NOMO-1 treated with DMSO at 0.1 percent for 48 hours (cell line): ENCODE measurements around the gene COL9A1.

Source experiments
- DNase-seq: peaks from one replicate; lab custom pipeline; 2025; ENCODE audit not compliant: unreplicated experiment; lab: John Stamatoyannopoulos, UW

COL9A1 gene

GRCh38 chr6:70289299-70289698, 13.6 kb downstream of the COL9A1 start:
- DNase-seq, result no peak

GRCh38 chr6:70286905-70287304, 16.0 kb downstream of the COL9A1 start:
- no peak for DNase-seq

GRCh38 chr6:70285201-70285600, 17.7 kb downstream of the COL9A1 start:
- no peak for DNase-seq

- no peak for DNase-seq
Measured at GRCh38 chr6:70282919-70283461, 19.9 kb downstream of the COL9A1 start.

- no peak for DNase-seq
Measured at GRCh38 chr6:70282312-70282918, 20.5 kb downstream of the COL9A1 start.

GRCh38 chr6:70281923-70282311, 21.0 kb downstream of the COL9A1 start:
- no peak for DNase-seq

- DNase-seq, result no peak
Measured at GRCh38 chr6:70280400-70280853, 22.5 kb downstream of the COL9A1 start.

GRCh38 chr6:70277470-70277869, 25.4 kb downstream of the COL9A1 start:
- no peak for DNase-seq

GRCh38 chr6:70274338-70274737, 28.5 kb downstream of the COL9A1 start:
- no peak for DNase-seq

GRCh38 chr6:70272071-70272470, 30.8 kb downstream of the COL9A1 start:
- DNase-seq, result no peak

GRCh38 chr6:70270287-70271005, 32.4 kb downstream of the COL9A1 start:
- no peak for DNase-seq

GRCh38 chr6:70266142-70266541, 36.7 kb downstream of the COL9A1 start:
- no peak for DNase-seq

- DNase-seq, result no peak
Measured at GRCh38 chr6:70264306-70264705, 38.6 kb downstream of the COL9A1 start.

GRCh38 chr6:70258483-70258882, 44.4 kb downstream of the COL9A1 start:
- DNase-seq, result no peak

- DNase-seq, result no peak
Measured at GRCh38 chr6:70257768-70258273, 45.1 kb downstream of the COL9A1 start.

GRCh38 chr6:70254784-70255183, 48.1 kb downstream of the COL9A1 start:
- DNase-seq, result no peak

GRCh38 chr6:70253923-70254322, 49.0 kb downstream of the COL9A1 start:
- no peak for DNase-seq

GRCh38 chr6:70252604-70253003, 50.3 kb downstream of the COL9A1 start:
- DNase-seq, result no peak

GRCh38 chr6:70246118-70246517, 56.8 kb downstream of the COL9A1 start:
- DNase-seq, result no peak

GRCh38 chr6:70241991-70242420, 60.9 kb downstream of the COL9A1 start:
- DNase-seq, result no peak

GRCh38 chr6:70241031-70241430, 61.9 kb downstream of the COL9A1 start:
- DNase-seq, result no peak

- no peak for DNase-seq
Measured at GRCh38 chr6:70236343-70236742, 66.5 kb downstream of the COL9A1 start.
